HFF-Myc (cell line): ENCODE results near the gene MYO3A.

Source experiments
- DNase-seq: peaks from one replicate; pipeline ENCODE4 v3.0.0-alpha.2; 2011; ENCODE audit warnings: low read depth; ENCODE audit errors: extremely low read depth
- H3K4me3 ChIP-seq: replicated peaks from 2 replicates; pipeline ENCODE4 v1.5.1; 2011; ENCODE audit warnings: low read depth, mild to moderate bottlenecking, control low read depth, low read length
- TF ChIP-seq, protein P1 (sequence below): IDR thresholded peaks from 2 replicates; pipeline ENCODE4 v1.5.1; 2012; ENCODE audit warnings: mild to moderate bottlenecking, low read depth, low read length, control low read depth; ENCODE audit errors: missing control alignments

MYO3A gene

GRCh38 chr10:25938405-25938804 lies 4.4 kb downstream of the MYO3A start:
- TF ChIP-seq, protein P1, sequence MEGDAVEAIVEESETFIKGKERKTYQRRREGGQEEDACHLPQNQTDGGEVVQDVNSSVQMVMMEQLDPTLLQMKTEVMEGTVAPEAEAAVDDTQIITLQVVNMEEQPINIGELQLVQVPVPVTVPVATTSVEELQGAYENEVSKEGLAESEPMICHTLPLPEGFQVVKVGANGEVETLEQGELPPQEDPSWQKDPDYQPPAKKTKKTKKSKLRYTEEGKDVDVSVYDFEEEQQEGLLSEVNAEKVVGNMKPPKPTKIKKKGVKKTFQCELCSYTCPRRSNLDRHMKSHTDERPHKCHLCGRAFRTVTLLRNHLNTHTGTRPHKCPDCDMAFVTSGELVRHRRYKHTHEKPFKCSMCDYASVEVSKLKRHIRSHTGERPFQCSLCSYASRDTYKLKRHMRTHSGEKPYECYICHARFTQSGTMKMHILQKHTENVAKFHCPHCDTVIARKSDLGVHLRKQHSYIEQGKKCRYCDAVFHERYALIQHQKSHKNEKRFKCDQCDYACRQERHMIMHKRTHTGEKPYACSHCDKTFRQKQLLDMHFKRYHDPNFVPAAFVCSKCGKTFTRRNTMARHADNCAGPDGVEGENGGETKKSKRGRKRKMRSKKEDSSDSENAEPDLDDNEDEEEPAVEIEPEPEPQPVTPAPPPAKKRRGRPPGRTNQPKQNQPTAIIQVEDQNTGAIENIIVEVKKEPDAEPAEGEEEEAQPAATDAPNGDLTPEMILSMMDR = no peak
- no peak overlapping the region for H3K4me3 ChIP-seq
- DNase-seq = no peak

DNA sequence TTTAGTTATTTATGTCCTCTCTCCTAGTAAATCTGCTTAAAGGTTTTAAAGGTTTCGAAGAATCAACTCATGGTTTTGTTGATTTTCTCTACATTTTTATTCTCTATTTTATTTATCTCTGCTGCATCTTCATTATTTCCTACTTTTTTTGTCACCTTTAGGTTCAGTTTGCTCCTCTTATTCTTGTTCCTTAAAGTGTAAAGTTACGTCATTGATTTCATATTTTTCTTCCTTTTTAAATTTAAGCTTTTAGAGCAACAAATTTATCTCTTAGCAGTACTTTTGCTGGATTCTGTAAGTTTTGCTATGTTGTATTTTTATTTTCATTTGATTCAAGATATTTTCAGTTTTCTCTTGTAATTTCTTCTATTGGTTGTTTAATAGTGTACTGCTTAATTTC lies 10.7 kb downstream of the MYO3A start:
- DNase-seq = no peak
- no peak overlapping the region for H3K4me3 ChIP-seq
- TF ChIP-seq, protein P1 = no peak

- DNase-seq = no peak
- no peak overlapping the region for H3K4me3 ChIP-seq
- TF ChIP-seq, protein P1 = no peak
These were observed 18.8 kb downstream of the MYO3A start for GRCh38 chr10:25952857-25953256.

DNA sequence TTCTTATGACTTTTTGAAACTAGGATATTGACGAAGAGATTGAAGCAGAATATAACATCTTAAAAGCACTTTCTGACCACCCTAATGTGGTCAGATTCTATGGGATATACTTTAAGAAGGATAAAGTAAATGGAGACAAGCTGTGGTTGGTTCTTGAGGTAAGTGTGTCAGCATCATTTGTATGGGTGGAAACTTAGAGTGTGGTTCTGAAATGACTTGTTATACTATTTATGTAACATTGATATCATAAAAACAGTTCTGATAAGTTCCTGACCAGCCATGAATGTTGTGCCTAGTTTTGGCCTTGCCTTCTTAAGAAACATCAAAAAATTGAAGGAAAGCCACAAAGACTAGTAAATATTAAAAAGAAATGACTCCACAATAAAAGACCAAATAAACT lies 20.8 kb downstream of the MYO3A start:
- TF ChIP-seq, protein P1 = no peak
- H3K4me3 ChIP-seq = no peak overlapping the region
- DNase-seq = no peak

DNA sequence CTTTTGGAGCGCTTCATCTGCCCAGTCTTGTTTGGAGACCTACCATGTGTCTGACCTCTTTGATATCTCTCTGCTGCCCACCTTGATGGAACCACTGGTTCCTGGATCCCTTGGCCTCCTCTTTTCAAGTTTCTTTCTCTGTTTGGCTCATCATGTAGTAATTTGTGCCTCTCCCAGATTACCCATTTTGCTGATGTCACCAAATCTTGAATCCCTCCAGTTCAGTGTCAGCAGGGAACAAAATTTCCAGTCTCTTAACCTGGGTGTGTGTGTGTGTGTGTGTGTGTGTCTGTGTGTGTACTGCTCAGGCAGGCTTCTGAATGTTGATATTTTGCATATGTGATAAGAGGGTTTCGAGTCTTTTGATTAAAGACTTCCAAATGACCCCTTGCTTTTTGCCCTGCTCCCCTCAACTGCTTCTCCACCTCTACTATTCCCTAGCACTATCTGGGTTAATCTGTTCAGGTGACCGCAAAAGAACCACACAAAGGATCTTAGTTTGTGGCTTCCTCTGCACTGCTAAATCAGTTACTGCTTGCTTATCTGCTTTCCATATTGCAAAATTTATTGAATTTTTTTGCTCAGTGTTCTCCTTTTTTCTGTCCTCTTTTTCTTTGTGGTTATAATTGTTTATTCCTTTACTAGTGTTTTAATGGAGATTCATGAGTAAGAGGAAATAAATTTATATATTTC lies 25.7 kb downstream of the MYO3A start:
- no peak for DNase-seq
- TF ChIP-seq, protein P1 = no peak
- no peak overlapping the region for H3K4me3 ChIP-seq

- TF ChIP-seq, protein P1 = no peak
- DNase-seq = no peak
- H3K4me3 ChIP-seq = no peak overlapping the region
These were observed 31.6 kb downstream of the MYO3A start for GRCh38 chr10:25965584-25965983.

- TF ChIP-seq, protein P1 = no peak
- H3K4me3 ChIP-seq = no peak overlapping the region
- no peak for DNase-seq
These were observed 32.8 kb downstream of the MYO3A start for GRCh38 chr10:25966844-25967243.
